K562 (cell line): ENCODE results near the gene ZMYND8. TPM values are rescaled to one million over a fixed set of nuclear protein-coding genes. Genes with fewer than 3 reads are reported as not detected.

ENCODE experiments used
- CBX1 ChIP-seq: sonication (generic); IDR thresholded peaks from 2 replicates; pipeline ENCODE4 v1.6.1; 2016; ENCODE audit warnings: antibody characterized with exemption, low read depth, mild to moderate bottlenecking
- CBX3 ChIP-seq, 2 experiments: IDR thresholded peaks; 1 replicate in 1 of 2; 2 replicates in 1 of 2; pipeline ENCODE4 v1.6.1; 2012; ENCODE audit warnings: inconsistent platforms in 2 of 2, low read length in 2 of 2, borderline replicate concordance in 1 of 2, control low read depth in 1 of 2
- CEBPG ChIP-seq, 3 experiments: fragments of 200-800 bp in 1 of 3; sonication (Bioruptor generic) in 1 of 3; sonication (generic) in 1 of 3; formaldehyde crosslinking in 1 of 3; IDR thresholded peaks in 2 of 3; conservative IDR thresholded peaks in 1 of 3; 2 replicates each; pipeline versions ENCODE4 v1.6.1 to v1.8.0; 2016 to 2022; ENCODE audit warnings: missing compliant biosample characterization in 2 of 3, missing genetic modification characterization in 2 of 3, mild to moderate bottlenecking in 1 of 3, missing genetic modification reagents in 1 of 3
- CXXC5 ChIP-seq: fragments of 250-450 bp; sonication (Bioruptor Pico); IDR thresholded peaks from 2 replicates; pipeline ENCODE4 v1.8.0; 2022; ENCODE audit warnings: inconsistent platforms, mild to moderate bottlenecking, moderate library complexity
- DPF2 ChIP-seq: fragments of 450-650 bp; IDR thresholded peaks from 2 replicates; pipeline ENCODE4 v1.6.1; 2016
- FOXK1 ChIP-seq: sonication (generic); formaldehyde crosslinking; IDR thresholded peaks from 2 replicates; pipeline ENCODE4 v1.8.0; 2022; ENCODE audit warnings: missing genetic modification reagents, mild to moderate bottlenecking, borderline replicate concordance
- HES1 ChIP-seq: fragments of 450-650 bp; IDR thresholded peaks from 2 replicates; pipeline ENCODE4 v1.6.1; 2016; ENCODE audit warnings: low read depth, mild to moderate bottlenecking, moderate library complexity
- SAP30 ChIP-seq: fragments of 200-600 bp; sonication (generic); IDR thresholded peaks from 2 replicates; pipeline ENCODE4 v1.6.1; 2012; ENCODE audit warnings: borderline replicate concordance, low read depth, mild to moderate bottlenecking, moderate library complexity, low read length, control low read depth, inconsistent platforms; ENCODE audit not compliant: insufficient read depth, poor library complexity, severe bottlenecking
- SPI1 ChIP-seq: IDR thresholded peaks from 2 replicates; pipeline ENCODE4 v1.6.1; 2011; ENCODE audit warnings: low read depth, low read length, control low read depth, borderline replicate concordance
- USF2 ChIP-seq: sonication (generic); formaldehyde crosslinking; IDR thresholded peaks from 2 replicates; pipeline ENCODE4 v1.5.0; 2020; ENCODE audit warnings: missing genetic modification reagents
- WHSC1 ChIP-seq: IDR thresholded peaks from one replicate; pipeline ENCODE4 v1.6.1; 2012; ENCODE audit warnings: low read length, control low read depth, inconsistent platforms
- ZBTB43 ChIP-seq: sonication (generic); formaldehyde crosslinking; IDR thresholded peaks from 2 replicates; pipeline ENCODE4 v1.8.0; 2023; ENCODE audit warnings: mild to moderate bottlenecking, missing genetic modification reagents
- ZNF24 ChIP-seq: fragments of 450-650 bp; IDR thresholded peaks from 2 replicates; pipeline ENCODE4 v1.6.1; 2016
- ZNF274 ChIP-seq: IDR thresholded peaks from 2 replicates; pipeline ENCODE4 v1.6.1; 2011; ENCODE audit warnings: low read depth, mild to moderate bottlenecking, low read length, moderate library complexity, borderline replicate concordance
- ZNF408 ChIP-seq: fragments of 250-450 bp; sonication (Bioruptor Pico); IDR thresholded peaks from 2 replicates; pipeline ENCODE4 v1.4.0; 2020; ENCODE audit warnings: low read depth, mild to moderate bottlenecking, moderate library complexity
- ZNF586 ChIP-seq: fragments of 450-650 bp; formaldehyde crosslinking; conservative IDR thresholded peaks from 2 replicates; pipeline ENCODE4 v1.4.0; 2020; ENCODE audit warnings: mild to moderate bottlenecking, moderate library complexity
- polyA plus RNA-seq, 8 experiments: library from polyadenylated mRNA; depleted of rRNA in 4 of 8; stranded (reverse) in 5 of 8; unstranded in 3 of 8; fragments of >200 nt; fragmentation: Nextera tagmentation in 2 of 8; fragmentation: Illumina TruSeq in 1 of 8; extraction: Ambion mirVana in 2 of 8; extraction: Trizol in 1 of 8; gene quantifications; 2 replicates each; pipeline versions ENCODE4 v1.2.1 to v1.2.3, GENCODE V29; 2011 to 2014; ENCODE audit warnings: inconsistent platforms in 1 of 8, missing spikeins in 1 of 8
- total RNA-seq, 7 experiments: library from RNA; depleted of rRNA in 6 of 7; stranded (reverse); fragments of >200 nt in 6 of 7; fragmentation: Illumina TruSeq in 2 of 7; extraction: Trizol in 2 of 7; gene quantifications; 2 replicates each; pipeline versions ENCODE4 v1.2.1 to v1.2.3, GENCODE V29; 2011 to 2021; ENCODE audit warnings: low replicate concordance in 1 of 7
- TF ChIP-seq, protein P1 (sequence below): fragments of 450-650 bp; IDR thresholded peaks from 2 replicates; pipeline ENCODE4 v1.6.1; 2016; ENCODE audit warnings: missing biosample characterization, missing genetic modification characterization
- TF ChIP-seq, protein P2 (sequence below): fragments of 450-650 bp; IDR thresholded peaks from 2 replicates; pipeline ENCODE4 v1.6.1; 2016; ENCODE audit warnings: mild to moderate bottlenecking
- TF ChIP-seq, protein P3 (sequence below): fragments of 450-650 bp; formaldehyde crosslinking; IDR thresholded peaks from 2 replicates; pipeline ENCODE4 v1.4.0; 2020; ENCODE audit warnings: mild to moderate bottlenecking, moderate library complexity

The ZMYND8 gene
- total and polyA plus RNA-seq, 9 of the 15 experiments (the other 6 are each of a cell fraction or from before 2014, with no cell fraction given): 31.8 to 148 (median 71.9) TPM

DNA sequence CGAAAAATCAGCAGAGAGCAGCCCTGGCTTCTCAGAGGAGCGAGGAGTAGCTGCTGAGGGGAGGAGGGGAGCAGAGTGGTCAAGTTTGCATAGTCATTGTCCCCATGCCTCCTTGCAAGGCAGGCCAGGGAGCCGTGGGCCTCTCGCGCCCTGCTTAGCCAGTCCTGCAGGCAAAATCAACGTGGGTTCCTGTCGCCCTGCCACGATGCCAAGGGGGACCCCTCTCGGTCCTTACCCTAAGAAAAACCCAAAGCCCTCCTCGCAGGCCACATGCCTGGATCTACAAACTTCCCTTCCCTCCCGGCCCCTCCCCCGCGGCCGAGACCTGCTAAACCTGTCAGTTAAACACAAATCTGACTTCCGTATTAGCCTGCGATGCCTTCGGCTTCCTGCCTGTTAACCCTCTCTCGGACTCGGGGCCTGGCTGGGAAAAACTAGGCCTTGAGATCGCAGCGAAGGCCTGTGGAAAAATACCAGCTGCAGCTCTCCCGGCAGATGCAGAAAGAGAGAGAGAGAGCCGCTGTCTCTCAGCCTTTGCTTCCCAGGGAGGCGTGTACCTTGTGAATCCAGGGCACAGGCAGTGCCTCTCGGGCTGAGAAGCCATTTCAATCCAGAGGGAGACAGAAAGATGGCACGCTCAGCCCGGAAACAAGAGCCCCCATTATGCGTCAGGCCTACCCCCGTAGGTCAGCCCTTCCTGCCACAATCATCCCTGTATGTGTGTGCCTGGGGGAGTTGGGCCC is 968 bp upstream of the ZMYND8 start (continued):
- TF ChIP-seq ZNF274 (no peak), ZNF24 (no peak), ZNF586 (no peak), ZNF408 (no peak), CXXC5 (CRISPR knock-in tag) (peak; percentile 83), CBX1 (peak; percentile 19; the same call in 1 of the 2 replicates), ZBTB43 (CRISPR knock-in tag) (no peak), CBX3 (IDR thresholded peaks at IDR 0.05; ENCODE audit: borderline replicate concordance in 1 of 2, low read length in 2 of 2) (0 out of 3 replicates have a peak, but pooled peaks of 1 of the 2 experiments have one; percentile 8), CEBPG (CRISPR knock-in tag; IDR thresholded peaks at IDR 0.05) (no peak), CEBPG (tag; conservative IDR thresholded peaks at IDR 0.05 in 1 of 2, IDR thresholded peaks at IDR 0.05 in 1 of 2) (no peak), SAP30 (no peak), FOXK1 (CRISPR knock-in tag) (no peak), DPF2 (peak; percentile 66; the same call in 1 of the 2 replicates), USF2 (CRISPR knock-in tag) (no peak), HES1 (no peak), SPI1 (peak; percentile 82), WHSC1 (no peak)
- TF ChIP-seq, protein P1, sequence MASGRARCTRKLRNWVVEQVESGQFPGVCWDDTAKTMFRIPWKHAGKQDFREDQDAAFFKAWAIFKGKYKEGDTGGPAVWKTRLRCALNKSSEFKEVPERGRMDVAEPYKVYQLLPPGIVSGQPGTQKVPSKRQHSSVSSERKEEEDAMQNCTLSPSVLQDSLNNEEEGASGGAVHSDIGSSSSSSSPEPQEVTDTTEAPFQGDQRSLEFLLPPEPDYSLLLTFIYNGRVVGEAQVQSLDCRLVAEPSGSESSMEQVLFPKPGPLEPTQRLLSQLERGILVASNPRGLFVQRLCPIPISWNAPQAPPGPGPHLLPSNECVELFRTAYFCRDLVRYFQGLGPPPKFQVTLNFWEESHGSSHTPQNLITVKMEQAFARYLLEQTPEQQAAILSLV (tag): no peak; the same call in 1 of the 2 replicates
- TF ChIP-seq, protein P2, sequence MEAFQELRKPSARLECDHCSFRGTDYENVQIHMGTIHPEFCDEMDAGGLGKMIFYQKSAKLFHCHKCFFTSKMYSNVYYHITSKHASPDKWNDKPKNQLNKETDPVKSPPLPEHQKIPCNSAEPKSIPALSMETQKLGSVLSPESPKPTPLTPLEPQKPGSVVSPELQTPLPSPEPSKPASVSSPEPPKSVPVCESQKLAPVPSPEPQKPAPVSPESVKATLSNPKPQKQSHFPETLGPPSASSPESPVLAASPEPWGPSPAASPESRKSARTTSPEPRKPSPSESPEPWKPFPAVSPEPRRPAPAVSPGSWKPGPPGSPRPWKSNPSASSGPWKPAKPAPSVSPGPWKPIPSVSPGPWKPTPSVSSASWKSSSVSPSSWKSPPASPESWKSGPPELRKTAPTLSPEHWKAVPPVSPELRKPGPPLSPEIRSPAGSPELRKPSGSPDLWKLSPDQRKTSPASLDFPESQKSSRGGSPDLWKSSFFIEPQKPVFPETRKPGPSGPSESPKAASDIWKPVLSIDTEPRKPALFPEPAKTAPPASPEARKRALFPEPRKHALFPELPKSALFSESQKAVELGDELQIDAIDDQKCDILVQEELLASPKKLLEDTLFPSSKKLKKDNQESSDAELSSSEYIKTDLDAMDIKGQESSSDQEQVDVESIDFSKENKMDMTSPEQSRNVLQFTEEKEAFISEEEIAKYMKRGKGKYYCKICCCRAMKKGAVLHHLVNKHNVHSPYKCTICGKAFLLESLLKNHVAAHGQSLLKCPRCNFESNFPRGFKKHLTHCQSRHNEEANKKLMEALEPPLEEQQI: no peak
- TF ChIP-seq, protein P3, sequence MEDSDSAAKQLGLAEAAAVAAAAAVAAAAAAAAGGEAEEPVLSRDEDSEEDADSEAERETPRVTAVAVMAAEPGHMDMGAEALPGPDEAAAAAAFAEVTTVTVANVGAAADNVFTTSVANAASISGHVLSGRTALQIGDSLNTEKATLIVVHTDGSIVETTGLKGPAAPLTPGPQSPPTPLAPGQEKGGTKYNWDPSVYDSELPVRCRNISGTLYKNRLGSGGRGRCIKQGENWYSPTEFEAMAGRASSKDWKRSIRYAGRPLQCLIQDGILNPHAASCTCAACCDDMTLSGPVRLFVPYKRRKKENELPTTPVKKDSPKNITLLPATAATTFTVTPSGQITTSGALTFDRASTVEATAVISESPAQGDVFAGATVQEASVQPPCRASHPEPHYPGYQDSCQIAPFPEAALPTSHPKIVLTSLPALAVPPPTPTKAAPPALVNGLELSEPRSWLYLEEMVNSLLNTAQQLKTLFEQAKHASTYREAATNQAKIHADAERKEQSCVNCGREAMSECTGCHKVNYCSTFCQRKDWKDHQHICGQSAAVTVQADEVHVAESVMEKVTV: no peak
